Measurements from ENCODE around the gene ATF6B.

GRCh38 chr6:32084780-32085179 lies 43.3 kb downstream of the ATF6B start:
- TF ChIP-seq CTCF (IDR thresholded peaks at IDR 0.05) (no peak), POLR2A (IDR thresholded peaks at IDR 0.05) (no peak), POLR2AphosphoS5 (IDR thresholded peaks at IDR 0.05) (no peak)

Measured in breast epithelium (tissue), 3 donors.